Stomach (tissue), 9 donors: ENCODE measurements around the gene NLN. TPM values are rescaled to one million over a fixed set of nuclear protein-coding genes. Genes with fewer than 3 reads are reported as not detected.

Source experiments
- DNase-seq, 2 donors: peaks; one replicate each; pipeline versions ENCODE4 v3.0.0 to v3.0.0-alpha.2; 2013 to 2019
- H3K27ac ChIP-seq, 5 donors: fragments of 200-600 bp in 4 of 5; sonication (generic) in 4 of 5; one replicate each; pipeline ENCODE4 v1.5.1; 2013 to 2019; ENCODE audit warnings: mild to moderate bottlenecking in 1 of 5, moderate library complexity in 1 of 5
- H3K27me3 ChIP-seq, 3 donors: fragments of 200-600 bp; sonication (generic); one replicate each; pipeline ENCODE4 v1.5.1; 2017 to 2019; ENCODE audit warnings: mixed run types in 1 of 3
- H3K36me3 ChIP-seq, 4 donors: fragments of 200-600 bp; sonication (generic); 1 replicate in 3 of 4; 2 replicates in 1 of 4; pipeline ENCODE4 v1.5.1; 2016 to 2019
- H3K4me1 ChIP-seq, 4 donors: fragments of 200-600 bp; sonication (generic); one replicate each; pipeline ENCODE4 v1.5.1; 2016 to 2019
- H3K4me3 ChIP-seq, 4 donors: fragments of 200-600 bp; sonication (generic) in 3 of 4; one replicate each; pipeline ENCODE4 v1.5.1; 2016 to 2019; ENCODE audit warnings: mild to moderate bottlenecking in 1 of 4
- H3K9me3 ChIP-seq, 4 donors: fragments of 200-600 bp; sonication (generic); one replicate each; pipeline ENCODE4 v1.5.1; 2016 to 2019
- CTCF ChIP-seq, 7 experiments: fragments of 450-650 bp in 4 of 7; fragments of 200-600 bp in 3 of 7; sonication (generic) in 3 of 7; IDR thresholded peaks; one replicate each; pipeline ENCODE4 v1.5.1; 2016 to 2019; ENCODE audit warnings: antibody characterized with exemption in 7 of 7, control low read depth in 2 of 7, mild to moderate bottlenecking in 1 of 7
- EP300 ChIP-seq: sonication (generic); formaldehyde crosslinking; IDR thresholded peaks from one replicate; pipeline ENCODE4 v1.6.1; 2017; ENCODE audit warnings: antibody characterized with exemption
- POLR2A ChIP-seq, 4 donors: fragments of 450-650 bp; IDR thresholded peaks; one replicate each; pipeline ENCODE4 v1.6.1; 2016; ENCODE audit warnings: antibody characterized with exemption in 4 of 4, control low read depth in 2 of 4, mild to moderate bottlenecking in 1 of 4, moderate library complexity in 1 of 4
- POLR2AphosphoS5 ChIP-seq, 3 donors: sonication (generic); formaldehyde crosslinking; IDR thresholded peaks; one replicate each; pipeline ENCODE4 v1.6.1; 2016; ENCODE audit warnings: antibody characterized with exemption in 3 of 3
- WGBS, 5 donors: extraction: QIAGEN DNeasy Blood & Tissue Kit in 3 of 5; methylation state at CpG; one replicate each; pipeline versions ENCODE4 v1.1.5 to v1.1.7; 2013 to 2018; 5-methylcytosine and 5-hydroxymethylcytosine counted together
- intact Hi-C: fragments of 100-400 bp; cut with DNase I; formaldehyde crosslinking; loops from one replicate; pipeline ENCODE4 v1.15.1; 2023; ENCODE audit warnings: low total_unique reads
- polyA plus RNA-seq, 3 donors: library from polyadenylated mRNA; stranded (reverse); fragments of 200-250 nt; gene quantifications; one replicate each; pipeline ENCODE4 v1.2.3, GENCODE V29; 2013
- total RNA-seq, 5 donors: library from RNA; depleted of rRNA; stranded (reverse); fragments of >200 nt; gene quantifications; one replicate each; pipeline versions ENCODE4 v1.1.0 to v1.2.3, GENCODE V29; 2014 to 2016
- donor health status: healthy with polysubstance abuse.
- donor health status: Bipolar disorder and iron deficiency.
- donor health status: healthy.

Gene NLN
- total and polyA plus RNA-seq, 8 donors, result 0.58 to 27.5 (median 9.3) TPM

DNA sequence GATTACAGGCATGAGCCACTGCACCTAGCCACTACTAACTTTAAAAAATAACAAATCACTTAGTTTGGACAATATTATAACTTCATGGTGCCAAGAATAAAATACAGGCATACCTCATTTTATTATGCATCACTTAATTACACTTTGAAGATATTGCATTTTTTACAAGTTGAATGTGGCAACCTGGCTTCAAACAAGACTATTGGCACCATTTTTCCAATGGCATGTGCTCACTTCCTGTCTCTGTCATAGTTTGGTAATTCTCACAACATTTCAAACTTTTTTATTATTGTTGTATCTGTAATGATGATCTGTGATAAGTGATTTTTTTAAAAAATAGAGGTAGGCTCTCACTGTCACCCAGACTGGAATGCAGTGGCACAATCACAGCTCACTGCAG, 154.5 kb downstream of the NLN start:
- Histone ChIP-seq H3K4me1 (no peaks in the 10 kb centered on the region), H3K27ac (no peak overlapping the region)
- TF ChIP-seq POLR2A (IDR thresholded peaks at IDR 0.05), result no peak
- no peak for TF ChIP-seq CTCF (IDR thresholded peaks at IDR 0.05)
- TF ChIP-seq POLR2AphosphoS5 (IDR thresholded peaks at IDR 0.05), result no peak
- no peak for TF ChIP-seq EP300

DNA sequence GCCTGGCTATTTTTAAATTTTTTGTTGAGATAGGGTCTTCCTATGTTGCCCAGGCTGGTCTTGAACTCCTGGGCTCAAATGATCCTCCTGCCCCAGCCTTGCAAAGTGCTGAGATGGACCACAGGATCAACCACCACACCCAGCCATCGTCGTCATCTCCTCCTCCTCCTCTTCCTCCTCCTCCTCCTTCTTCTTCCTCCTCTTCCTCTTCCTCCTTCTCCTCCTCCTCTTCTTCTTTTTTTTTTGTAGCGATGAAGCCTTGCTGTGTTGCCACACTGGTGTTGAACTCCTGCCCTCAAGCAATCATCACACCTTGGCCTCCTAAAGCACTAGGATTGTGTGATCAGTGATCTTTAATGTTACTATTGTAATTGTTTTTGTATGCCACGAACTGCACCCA, 155.0 kb downstream of the NLN start:
- 79 to 90% (median 85%) methylated on average over 4 of the region's 4 CpGs for WGBS, 5 donors
- no peaks in the 10 kb centered on the region for H3K36me3 ChIP-seq
- H3K27ac ChIP-seq, result no peak overlapping the region
- no peaks in the 10 kb centered on the region for H3K27me3 ChIP-seq
- no peak for TF ChIP-seq POLR2AphosphoS5 (IDR thresholded peaks at IDR 0.05)
- no peak for TF ChIP-seq CTCF (IDR thresholded peaks at IDR 0.05)
- TF ChIP-seq POLR2A (IDR thresholded peaks at IDR 0.05), result no peak
- TF ChIP-seq EP300, result no peak
- H3K4me1 ChIP-seq, result no peaks in the 10 kb centered on the region
- H3K9me3 ChIP-seq, result peaks cover 0 to 6% (median 0%) of the 10 kb centered on the region in 4 donors
- no peak overlapping the region for H3K4me3 ChIP-seq
- intact Hi-C loops, result no loop called here
- DNase-seq, result no peak

More for the DNA sequence above, 154.5 kb downstream of the NLN start:
- no peak for DNase-seq
- no peaks in the 10 kb centered on the region for H3K36me3 ChIP-seq
- intact Hi-C loops, result no loop called here
- no peaks in the 10 kb centered on the region for H3K27me3 ChIP-seq
- peaks cover 0 to 6% (median 0%) of the 10 kb centered on the region in 4 donors for H3K9me3 ChIP-seq
- no peak overlapping the region for H3K4me3 ChIP-seq

Other genes starting within 250 kb of the NLN start
- gene ADAMTS6, start 240.3 kb upstream of the NLN start, total RNA-seq, result 10 to 100 TPM in 2 of 5 donors, 1 to 10 TPM in 1, under 1 TPM in 1, not detected in 1; 0.58 to 43.3 (median 15.0) TPM
- gene ADAMTS6, start 240.3 kb upstream of the NLN start, polyA plus RNA-seq, result under 1 TPM; 0.15 to 0.25 (median 0.23) TPM
- 10 to 100 TPM in 2 of 5 donors, 1 to 10 TPM in 1, under 1 TPM in 1, not detected in 1; 0.58 to 43.2 (median 13.1) TPM for gene CENPK, start 159.0 kb upstream of the NLN start, total RNA-seq
- gene CENPK, start 159.0 kb upstream of the NLN start, polyA plus RNA-seq, result 1 to 10 TPM; 4.2 to 7.7 (median 4.3) TPM
- 100 to 1,000 TPM in 3 of 5 donors, 10 to 100 TPM in 2; 36.6 to 159 (median 100) TPM for gene PPWD1, start 158.9 kb upstream of the NLN start, total RNA-seq
- gene PPWD1, start 158.9 kb upstream of the NLN start, polyA plus RNA-seq, result 10 to 100 TPM in 2 of 3 donors, 1 to 10 TPM in 1; 9.3 to 24.4 (median 18.8) TPM
- 10 to 100 TPM in 2 of 5 donors, 1 to 10 TPM in 2, under 1 TPM in 1; 0.87 to 37.3 (median 5.3) TPM for gene TRIM23, start 97.9 kb upstream of the NLN start, total RNA-seq
- 1 to 10 TPM; 2.4 to 3.1 (median 2.7) TPM for gene TRIM23, start 97.9 kb upstream of the NLN start, polyA plus RNA-seq
- 1 to 10 TPM in 2 of 5 donors, under 1 TPM in 1, not detected in 2; 0.45 to 7.0 (median 4.8) TPM for gene SHLD3, start 97.2 kb upstream of the NLN start, total RNA-seq
- gene SHLD3, start 97.2 kb upstream of the NLN start, polyA plus RNA-seq, result 1 to 10 TPM; 1.5 to 2.4 (median 2.0) TPM
- gene TRAPPC13, start 97.2 kb upstream of the NLN start, total RNA-seq, result 10 to 100 TPM in 3 of 5 donors, 1 to 10 TPM in 2; 8.2 to 42.8 (median 20.3) TPM
- 10 to 100 TPM; 10.8 to 12.8 (median 11.8) TPM for gene TRAPPC13, start 97.2 kb upstream of the NLN start, polyA plus RNA-seq
- gene SGTB, start 96 bp upstream of the NLN start, total RNA-seq, result 10 to 100 TPM in 1 of 5 donors, 1 to 10 TPM in 3, not detected in 1; 3.6 to 39.7 (median 7.5) TPM
- gene SGTB, start 96 bp upstream of the NLN start, polyA plus RNA-seq, result 1 to 10 TPM; 1.1 to 2.7 (median 1.3) TPM
- 100 to 1,000 TPM in 1 of 5 donors, 10 to 100 TPM in 4; 30.1 to 207 (median 62.6) TPM for gene ERBIN, start 204.4 kb downstream of the NLN start, total RNA-seq
- 10 to 100 TPM; 10.3 to 24.3 (median 15.3) TPM for gene ERBIN, start 204.4 kb downstream of the NLN start, polyA plus RNA-seq